GM10248 (cell line): Measurements from ENCODE around the gene GBA3.

Source experiments
- CTCF ChIA-PET: fragments of 300-600 bp; sonication (Branson Sonifier 250); formaldehyde crosslinking; extraction: SDS; loops from one replicate; lab custom pipeline; 2021; ENCODE audit warnings: antibody characterized with exemption; lab: Yijun Ruan, JAX
- POLR2A ChIA-PET: fragments of 350-650 bp; sonication (Branson Sonifier 250); formaldehyde crosslinking; extraction: SDS; loops from one replicate; lab custom pipeline; 2020; ENCODE audit warnings: antibody characterized with exemption; lab: Yijun Ruan, JAX
- DNase-seq: peaks from one replicate; pipeline ENCODE4 v3.0.0; 2012; ENCODE audit errors: extremely low spot score
- TF ChIP-seq, protein P1 (sequence below): IDR thresholded peaks from 2 replicates; pipeline ENCODE4 v1.5.1; 2012; ENCODE audit warnings: mild to moderate bottlenecking, low read depth; ENCODE audit errors: extremely low read depth, missing control alignments, control extremely low read depth

Gene GBA3

DNA sequence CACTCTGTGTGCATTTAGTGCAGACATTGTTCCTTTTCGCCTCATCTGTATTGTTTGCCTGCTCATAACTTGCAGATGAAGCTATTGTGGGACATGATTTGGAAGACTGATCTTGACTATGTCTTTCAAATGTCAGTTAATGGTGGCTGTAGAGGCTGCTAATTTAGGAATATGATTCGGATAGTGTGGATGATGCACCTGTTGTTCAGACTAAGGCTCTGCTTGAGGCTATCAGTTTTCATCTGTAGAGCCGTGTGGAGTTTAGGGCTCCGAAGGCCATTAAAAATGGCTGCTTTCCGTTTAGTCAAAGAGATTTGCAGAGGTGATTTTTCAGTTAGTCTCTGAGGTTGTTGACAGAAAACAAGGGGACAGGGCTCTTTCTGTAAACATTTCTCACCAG lies 102.0 kb downstream of the GBA3 start:
- CTCF ChIA-PET, result interaction anchor here (1.5 kb wide), 1 partner anchor 18 kb away, joined by 3 read pairs; no protein-coding TSS in a partner anchor
- TF ChIP-seq, protein P1, sequence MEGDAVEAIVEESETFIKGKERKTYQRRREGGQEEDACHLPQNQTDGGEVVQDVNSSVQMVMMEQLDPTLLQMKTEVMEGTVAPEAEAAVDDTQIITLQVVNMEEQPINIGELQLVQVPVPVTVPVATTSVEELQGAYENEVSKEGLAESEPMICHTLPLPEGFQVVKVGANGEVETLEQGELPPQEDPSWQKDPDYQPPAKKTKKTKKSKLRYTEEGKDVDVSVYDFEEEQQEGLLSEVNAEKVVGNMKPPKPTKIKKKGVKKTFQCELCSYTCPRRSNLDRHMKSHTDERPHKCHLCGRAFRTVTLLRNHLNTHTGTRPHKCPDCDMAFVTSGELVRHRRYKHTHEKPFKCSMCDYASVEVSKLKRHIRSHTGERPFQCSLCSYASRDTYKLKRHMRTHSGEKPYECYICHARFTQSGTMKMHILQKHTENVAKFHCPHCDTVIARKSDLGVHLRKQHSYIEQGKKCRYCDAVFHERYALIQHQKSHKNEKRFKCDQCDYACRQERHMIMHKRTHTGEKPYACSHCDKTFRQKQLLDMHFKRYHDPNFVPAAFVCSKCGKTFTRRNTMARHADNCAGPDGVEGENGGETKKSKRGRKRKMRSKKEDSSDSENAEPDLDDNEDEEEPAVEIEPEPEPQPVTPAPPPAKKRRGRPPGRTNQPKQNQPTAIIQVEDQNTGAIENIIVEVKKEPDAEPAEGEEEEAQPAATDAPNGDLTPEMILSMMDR, result no peak
- POLR2A ChIA-PET, result no interaction called here
- no peak for DNase-seq

DNA sequence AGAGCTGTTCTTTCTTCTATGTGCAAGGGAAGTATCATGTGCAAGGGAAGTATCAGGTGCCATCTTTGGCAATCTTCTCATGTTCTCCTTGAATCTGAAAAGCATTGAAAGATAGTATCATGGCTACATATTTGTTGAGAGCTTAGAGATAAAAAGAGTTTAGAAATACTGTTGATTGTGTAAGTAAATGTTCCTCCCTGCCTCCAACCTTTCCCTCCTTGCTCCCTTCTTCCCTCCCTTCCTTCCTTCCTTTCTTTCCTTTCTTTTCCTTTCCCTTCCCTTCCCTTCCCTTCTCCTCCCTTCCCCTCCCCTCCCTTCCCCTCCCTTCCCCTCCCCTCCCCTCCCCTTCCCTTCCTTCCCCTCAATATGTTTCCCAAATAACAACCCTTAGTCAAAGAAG lies 108.7 kb downstream of the GBA3 start:
- TF ChIP-seq, protein P1, result no peak
- CTCF ChIA-PET, result no interaction called here

DNA sequence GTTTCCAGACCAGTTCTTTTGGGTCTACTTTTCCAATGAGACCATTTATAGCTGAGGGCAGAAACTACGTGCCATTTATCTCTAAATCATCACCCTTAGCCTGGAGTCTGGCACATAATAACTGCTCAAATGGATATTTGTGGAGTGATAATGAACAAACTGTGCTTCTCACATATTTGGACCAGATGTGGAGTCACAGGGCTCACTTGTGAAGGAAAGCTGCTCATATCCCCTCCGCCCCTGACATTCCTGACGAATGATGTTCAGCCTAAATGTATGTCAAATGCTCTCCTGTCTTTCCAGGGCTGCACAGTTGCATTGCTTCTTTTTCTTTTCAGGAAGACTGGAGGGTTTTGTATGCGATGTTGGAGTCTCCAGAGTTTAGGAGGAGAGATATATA lies 110.1 kb downstream of the GBA3 start:
- TF ChIP-seq, protein P1, result no peak
- CTCF ChIA-PET, result no interaction called here
- no peak for DNase-seq
- POLR2A ChIA-PET, result no interaction called here

More for the DNA sequence above, 108.7 kb downstream of the GBA3 start:
- no peak for DNase-seq
- POLR2A ChIA-PET, result no interaction called here

DNA sequence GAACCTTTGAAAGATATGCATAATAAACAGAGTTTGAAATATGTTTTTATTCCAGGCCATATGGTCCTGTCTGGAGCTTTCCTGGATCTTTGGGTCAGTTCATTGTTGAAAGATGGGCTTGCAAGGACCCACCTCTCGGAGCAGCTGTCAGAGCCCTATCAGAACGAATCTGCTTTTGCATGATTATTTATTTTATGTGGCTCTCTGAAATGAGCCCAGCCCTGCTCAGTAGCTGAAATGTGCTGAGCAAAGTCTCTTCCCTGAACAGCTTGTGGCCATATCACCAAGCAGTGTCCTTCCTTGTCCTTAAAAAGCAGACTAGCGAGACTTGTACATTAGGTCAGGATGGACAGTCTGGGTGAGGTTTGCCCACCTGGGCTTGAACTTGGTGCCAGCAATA lies 110.8 kb downstream of the GBA3 start:
- CTCF ChIA-PET, result no interaction called here
- TF ChIP-seq, protein P1, result no peak
- POLR2A ChIA-PET, result no interaction called here
- no peak for DNase-seq

DNA sequence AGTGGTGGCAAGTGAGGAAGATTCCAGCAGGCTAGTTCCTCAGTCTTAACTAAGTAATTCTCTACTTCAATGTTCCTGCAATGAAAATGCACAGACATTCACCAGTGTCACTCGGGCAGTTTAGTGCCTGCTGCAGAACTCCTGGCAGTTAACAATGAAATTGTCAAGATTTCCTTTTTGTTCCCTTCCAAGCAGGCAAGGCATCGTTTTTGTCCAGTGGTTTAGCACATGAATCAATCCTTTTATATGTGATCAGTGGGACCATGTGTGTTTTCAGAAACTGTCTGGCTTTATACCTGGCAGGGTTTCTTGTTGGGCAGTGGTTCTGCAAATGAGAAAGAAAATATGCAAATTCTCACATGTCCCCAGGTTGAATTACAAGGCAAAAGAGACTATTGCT lies 122.2 kb downstream of the GBA3 start:
- ChIA-PET CTCF (interaction anchor here (0.9 kb wide), 1 partner anchor 17 kb away, joined by 3 read pairs; no protein-coding TSS in a partner anchor), POLR2A (no interaction called here)
- DNase-seq, result no peak
- TF ChIP-seq, protein P1, result no peak

DNA sequence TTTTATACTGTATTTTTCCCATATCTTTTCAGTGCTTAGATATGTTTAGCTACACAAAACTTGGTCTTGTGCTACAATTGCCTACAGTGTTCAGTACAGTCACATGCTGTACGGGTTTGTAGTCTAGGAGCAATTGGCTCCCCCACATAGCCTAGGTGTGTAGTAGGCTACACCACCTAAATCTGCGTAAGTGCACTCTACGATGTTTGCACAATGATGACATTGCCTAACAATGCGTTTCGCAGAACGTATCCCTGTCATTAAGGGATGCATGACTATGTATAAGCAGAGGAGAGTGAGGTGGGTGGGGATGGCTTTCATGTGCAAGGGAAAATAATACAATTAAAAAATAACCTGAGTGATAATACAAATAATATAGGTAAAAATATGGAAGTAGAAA lies 131.4 kb downstream of the GBA3 start:
- no peak for DNase-seq
- POLR2A ChIA-PET, result no interaction called here
- TF ChIP-seq, protein P1, result no peak
- CTCF ChIA-PET, result interaction anchor here (0.9 kb wide), 1 partner anchor 73 kb away, joined by 4 read pairs; no protein-coding TSS in a partner anchor
